Breast epithelium (tissue), 4 donors: ENCODE results near the gene C17orf113. TPM values are rescaled to one million over a fixed set of nuclear protein-coding genes. Genes with fewer than 3 reads are reported as not detected.

Source experiments
- DNase-seq, 2 donors: peaks; one replicate each; pipeline ENCODE4 v3.0.0-alpha.2; 2019; ENCODE audit warnings: low spot score in 2 of 2
- H3K27ac ChIP-seq, 2 donors: fragments of 200-600 bp; sonication (generic) in 1 of 2; one replicate each; pipeline ENCODE4 v1.5.1; 2016 to 2019; ENCODE audit warnings: mild to moderate bottlenecking in 1 of 2
- H3K27me3 ChIP-seq, 2 donors: fragments of 200-600 bp; sonication (generic) in 1 of 2; one replicate each; pipeline versions ENCODE4 v1.5.1 to v1.6.0; 2017 to 2019; ENCODE audit warnings: control low read depth in 1 of 2, mild to moderate bottlenecking in 1 of 2
- H3K36me3 ChIP-seq: fragments of 200-600 bp; one replicate; pipeline ENCODE4 v1.5.1; 2019
- H3K4me1 ChIP-seq, 2 donors: fragments of 200-600 bp; sonication (generic); one replicate each; pipeline ENCODE4 v1.5.1; 2016 to 2019; ENCODE audit warnings: control low read depth in 1 of 2
- H3K4me3 ChIP-seq, 3 donors: fragments of 200-600 bp; sonication (generic); 1 replicate in 2 of 3; 2 replicates in 1 of 3; pipeline ENCODE4 v1.5.1; 2016 to 2019; ENCODE audit warnings: mild to moderate bottlenecking in 3 of 3, moderate library complexity in 2 of 3
- H3K9me3 ChIP-seq, 2 donors: fragments of 200-600 bp; sonication (generic) in 1 of 2; one replicate each; pipeline ENCODE4 v1.5.1; 2016 to 2019; ENCODE audit warnings: control low read depth in 1 of 2
- POLR2A ChIP-seq: fragments of 450-650 bp; IDR thresholded peaks from one replicate; pipeline ENCODE4 v1.6.1; 2016; ENCODE audit warnings: antibody characterized with exemption, mild to moderate bottlenecking, moderate library complexity
- POLR2AphosphoS5 ChIP-seq, 3 donors: sonication (generic); formaldehyde crosslinking; IDR thresholded peaks; one replicate each; pipeline ENCODE4 v1.6.1; 2017; ENCODE audit warnings: antibody characterized with exemption in 3 of 3
- intact Hi-C: fragments of 100-400 bp; cut with DNase I; formaldehyde crosslinking; loops from one replicate; pipeline ENCODE4 v1.15.1; 2023; ENCODE audit warnings: low total_unique reads
- total RNA-seq, 3 donors: library from RNA; depleted of rRNA; stranded (reverse); fragments of >200 nt; gene quantifications; one replicate each; pipeline ENCODE4 v1.1.0, GENCODE V29; 2016
- TF ChIP-seq, protein P1 (sequence below), 3 donors: fragments of 450-650 bp; IDR thresholded peaks; one replicate each; pipeline ENCODE4 v1.5.1; 2016 to 2017; ENCODE audit warnings: antibody characterized with exemption in 3 of 3, mild to moderate bottlenecking in 3 of 3, moderate library complexity in 3 of 3

Gene C17orf113
- total RNA-seq, 3 donors from 2014 or later: 1.3 to 4.0 (median 2.3) TPM

DNA sequence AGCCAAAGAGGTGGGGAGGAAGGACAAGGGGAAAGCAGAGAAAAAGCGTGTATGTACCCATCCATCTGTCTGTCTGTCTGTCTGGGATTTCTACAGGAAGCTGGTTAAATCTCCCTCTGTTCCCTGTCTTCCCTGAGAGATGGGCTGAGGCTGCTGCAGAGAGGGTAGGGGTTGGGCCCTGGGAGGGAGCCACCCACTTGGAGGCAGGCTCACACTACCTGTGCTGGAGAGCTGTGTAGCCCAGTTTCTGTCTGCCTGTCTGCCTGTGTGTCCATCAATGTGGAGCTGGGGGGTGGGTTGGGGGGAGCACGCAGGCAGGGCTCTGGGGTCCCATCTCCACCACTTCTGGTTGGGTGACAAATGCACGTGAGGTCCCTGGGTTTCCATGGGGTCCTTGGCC lies 18.6 kb upstream of the C17orf113 start:
- no peak overlapping the region for H3K27ac ChIP-seq
- intact Hi-C loops: no loop called here

DNA sequence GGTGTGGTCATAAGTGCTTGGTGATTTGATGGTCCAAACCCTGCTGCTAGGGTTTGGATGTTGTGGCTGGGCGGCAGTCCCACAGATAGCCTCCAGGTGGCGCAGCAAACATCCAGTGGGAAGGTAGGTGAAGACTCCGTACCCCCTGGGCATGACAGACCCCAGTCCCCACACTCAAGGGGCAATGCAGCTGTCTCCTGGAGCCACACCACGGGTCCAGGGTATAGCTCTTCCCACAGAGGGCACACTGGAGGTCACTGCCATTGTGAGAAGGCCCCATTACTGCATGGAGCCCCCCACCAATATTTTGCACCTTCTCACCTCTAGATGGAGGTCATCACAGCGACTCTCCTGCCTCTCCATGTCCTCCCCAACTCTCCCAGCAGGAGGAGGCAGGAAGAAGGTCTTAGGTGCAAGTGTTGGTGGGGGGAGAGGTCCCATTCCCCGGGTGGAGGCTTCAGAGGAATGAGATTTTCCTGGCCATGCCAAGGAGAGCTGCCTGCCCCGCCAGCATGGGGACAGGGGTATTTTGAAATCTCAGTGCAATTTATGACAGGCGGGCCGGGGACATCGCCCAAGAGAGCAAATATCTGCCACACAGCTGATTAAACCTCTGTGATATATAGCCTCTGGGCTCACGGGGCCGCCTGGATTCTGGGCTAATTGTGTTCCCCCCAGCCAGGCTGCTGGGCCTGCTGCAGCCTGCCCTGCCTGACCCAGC lies 17.1 kb upstream of the C17orf113 start:
- H3K9me3 ChIP-seq: no peaks in the 10 kb centered on the region
- peak; percentile 30 to 65 for DNase-seq
- H3K4me3 ChIP-seq: no peak overlapping the region
- no peak overlapping the region for H3K27ac ChIP-seq
- H3K27me3 ChIP-seq: peaks cover 0 to 7% of the 10 kb centered on the region in 2 donors
- intact Hi-C loops: no loop called here
- no peaks in the 10 kb centered on the region for H3K4me1 ChIP-seq
- H3K36me3 ChIP-seq: no peaks in the 10 kb centered on the region
- TF ChIP-seq POLR2AphosphoS5 (IDR thresholded peaks at IDR 0.05): no peak
- TF ChIP-seq, protein P1, sequence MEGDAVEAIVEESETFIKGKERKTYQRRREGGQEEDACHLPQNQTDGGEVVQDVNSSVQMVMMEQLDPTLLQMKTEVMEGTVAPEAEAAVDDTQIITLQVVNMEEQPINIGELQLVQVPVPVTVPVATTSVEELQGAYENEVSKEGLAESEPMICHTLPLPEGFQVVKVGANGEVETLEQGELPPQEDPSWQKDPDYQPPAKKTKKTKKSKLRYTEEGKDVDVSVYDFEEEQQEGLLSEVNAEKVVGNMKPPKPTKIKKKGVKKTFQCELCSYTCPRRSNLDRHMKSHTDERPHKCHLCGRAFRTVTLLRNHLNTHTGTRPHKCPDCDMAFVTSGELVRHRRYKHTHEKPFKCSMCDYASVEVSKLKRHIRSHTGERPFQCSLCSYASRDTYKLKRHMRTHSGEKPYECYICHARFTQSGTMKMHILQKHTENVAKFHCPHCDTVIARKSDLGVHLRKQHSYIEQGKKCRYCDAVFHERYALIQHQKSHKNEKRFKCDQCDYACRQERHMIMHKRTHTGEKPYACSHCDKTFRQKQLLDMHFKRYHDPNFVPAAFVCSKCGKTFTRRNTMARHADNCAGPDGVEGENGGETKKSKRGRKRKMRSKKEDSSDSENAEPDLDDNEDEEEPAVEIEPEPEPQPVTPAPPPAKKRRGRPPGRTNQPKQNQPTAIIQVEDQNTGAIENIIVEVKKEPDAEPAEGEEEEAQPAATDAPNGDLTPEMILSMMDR (IDR thresholded peaks at IDR 0.05): peak; percentile 60 to 80 (median 80)

More for the DNA sequence above, 18.6 kb upstream of the C17orf113 start:
- Histone ChIP-seq H3K9me3 (no peaks in the 10 kb centered on the region), H3K4me1 (no peaks in the 10 kb centered on the region), H3K27me3 (peaks cover 4 to 10% of the 10 kb centered on the region in 2 donors), H3K36me3 (no peaks in the 10 kb centered on the region), H3K4me3 (no peak overlapping the region)
- no peak for DNase-seq
- TF ChIP-seq, protein P1 (IDR thresholded peaks at IDR 0.05): no peak
- TF ChIP-seq POLR2A (no peak), POLR2AphosphoS5 (IDR thresholded peaks at IDR 0.05) (no peak)

DNA sequence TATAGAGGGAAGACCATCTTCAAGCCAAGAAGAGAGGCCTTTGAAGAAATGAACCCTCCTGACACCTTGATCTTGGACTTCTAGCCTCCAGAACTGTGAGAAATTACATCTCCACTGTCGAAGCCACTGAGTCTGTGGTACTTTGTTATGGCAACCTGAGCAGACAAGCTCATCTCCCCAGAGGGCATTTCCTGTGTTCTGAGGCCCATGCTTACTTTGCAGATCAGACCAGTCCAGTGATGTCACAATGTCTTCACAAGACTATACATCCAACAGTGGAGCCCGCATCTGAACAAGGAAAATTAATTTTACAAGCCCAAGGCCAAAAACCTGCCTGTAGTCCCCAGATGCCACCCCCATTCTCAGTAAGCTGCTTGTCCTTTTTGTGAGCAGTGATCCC lies 14.8 kb upstream of the C17orf113 start:
- Histone ChIP-seq H3K27me3 (no peaks in the 10 kb centered on the region), H3K9me3 (no peaks in the 10 kb centered on the region), H3K4me1 (no peaks in the 10 kb centered on the region), H3K4me3 (no peak overlapping the region), H3K27ac (no peak overlapping the region), H3K36me3 (no peaks in the 10 kb centered on the region)
- no peak for DNase-seq
- intact Hi-C loops: no loop called here
- TF ChIP-seq, protein P1 (IDR thresholded peaks at IDR 0.05): no peak
- TF ChIP-seq POLR2A: no peak
- TF ChIP-seq POLR2AphosphoS5 (IDR thresholded peaks at IDR 0.05): no peak

DNA sequence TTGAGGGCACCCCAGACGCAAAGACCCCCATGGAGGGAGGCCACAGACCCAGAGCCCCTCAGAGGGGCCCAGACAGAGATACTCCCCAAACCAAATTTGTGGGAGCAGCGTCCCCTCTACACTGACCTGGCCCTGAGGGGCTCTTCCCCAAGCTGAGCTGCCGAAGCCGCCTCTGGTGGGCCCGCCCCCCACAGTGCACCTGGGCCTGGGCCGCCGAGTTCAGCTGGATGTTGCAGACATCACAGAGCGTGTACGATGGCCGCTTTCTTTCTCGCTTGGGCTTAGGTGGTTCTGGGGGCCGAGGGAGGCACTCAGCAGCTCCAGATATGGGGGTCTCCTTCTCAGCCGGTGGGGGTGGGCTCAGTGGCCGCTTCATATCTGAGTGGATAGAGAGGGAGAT lies 12.3 kb upstream of the C17orf113 start:
- TF ChIP-seq POLR2AphosphoS5 (IDR thresholded peaks at IDR 0.05) (no peak), POLR2A (no peak)
- TF ChIP-seq, protein P1 (IDR thresholded peaks at IDR 0.05): no peak
- Histone ChIP-seq H3K27me3 (no peaks in the 10 kb centered on the region), H3K27ac (no peak overlapping the region), H3K36me3 (no peaks in the 10 kb centered on the region), H3K9me3 (no peaks in the 10 kb centered on the region), H3K4me1 (no peaks in the 10 kb centered on the region), H3K4me3 (no peak overlapping the region)
- intact Hi-C loops: no loop called here
- DNase-seq: no peak

DNA sequence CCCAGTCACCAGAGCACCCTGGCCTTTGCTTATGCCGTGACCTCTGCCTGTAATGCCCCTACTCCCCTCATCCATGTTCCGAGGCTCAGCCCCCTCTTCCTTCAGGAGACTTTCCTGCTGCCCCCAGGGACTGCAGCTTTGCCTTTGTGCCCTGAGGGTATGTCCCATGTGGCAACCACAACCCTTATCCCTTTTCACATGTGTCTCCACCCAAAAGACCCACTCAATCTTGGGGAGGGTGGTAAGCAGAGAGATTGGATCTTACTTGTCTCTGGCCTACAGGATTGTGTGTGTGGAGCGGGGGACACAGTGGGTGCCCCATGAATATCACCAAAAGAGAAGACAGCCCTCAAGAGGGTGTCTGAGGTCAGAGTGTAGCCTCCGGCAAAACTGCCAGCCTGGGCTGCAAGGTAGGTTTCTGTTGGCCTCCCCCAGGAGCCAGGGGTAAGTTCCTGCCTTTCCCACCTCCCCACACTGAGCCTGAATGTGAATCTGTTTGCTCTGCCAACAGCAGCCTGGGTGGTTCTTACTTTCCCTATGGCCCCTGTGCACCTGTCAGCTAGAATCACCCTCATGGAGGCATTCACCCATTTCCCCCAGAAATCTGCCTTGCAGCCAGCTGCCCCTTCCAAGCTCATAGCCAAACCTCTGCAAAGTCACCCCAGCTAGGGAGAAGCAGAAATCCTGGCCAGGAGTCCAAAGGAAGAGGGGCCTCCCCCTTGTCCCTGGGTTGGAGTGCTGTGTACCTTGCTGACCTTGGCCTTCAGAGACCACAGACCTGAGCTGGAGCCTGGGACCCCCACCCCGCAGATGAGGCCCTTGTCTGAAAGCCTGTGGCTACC lies 11.5 kb upstream of the C17orf113 start:
- no peaks in the 10 kb centered on the region for H3K27me3 ChIP-seq
- TF ChIP-seq, protein P1 (IDR thresholded peaks at IDR 0.05): no peak
- TF ChIP-seq POLR2AphosphoS5 (IDR thresholded peaks at IDR 0.05) (no peak), POLR2A (no peak)
- intact Hi-C loops: no loop called here
- no peak overlapping the region for H3K4me3 ChIP-seq
- DNase-seq: no peak
- no peak overlapping the region for H3K27ac ChIP-seq
- H3K4me1 ChIP-seq: no peaks in the 10 kb centered on the region
- no peaks in the 10 kb centered on the region for H3K36me3 ChIP-seq
- no peaks in the 10 kb centered on the region for H3K9me3 ChIP-seq
